HepG2 (cell line): Measurements from ENCODE around the gene ATP2B2. TPM values are rescaled to one million over a fixed set of nuclear protein-coding genes. Genes with fewer than 3 reads are reported as not detected.

Source experiments
- BHLHE40 ChIP-seq: IDR thresholded peaks from 2 replicates; pipeline ENCODE4 v1.6.1; 2011; ENCODE audit warnings: low read length, improper control_type of control experiment
- CHD2 ChIP-seq: IDR thresholded peaks from 2 replicates; pipeline ENCODE4 v1.6.1; 2011; ENCODE audit warnings: low read depth, low read length, improper control_type of control experiment
- CREBL2 ChIP-seq: sonication (generic); formaldehyde crosslinking; IDR thresholded peaks from 2 replicates; pipeline ENCODE4 v1.8.1; 2023; ENCODE audit warnings: missing genetic modification reagents, mild to moderate bottlenecking, borderline replicate concordance
- EP300 ChIP-seq, 3 experiments: sonication (generic) in 1 of 3; formaldehyde crosslinking in 1 of 3; IDR thresholded peaks; 2 replicates each; pipeline versions ENCODE4 v1.5.1 to v1.6.1; 2011 to 2020; ENCODE audit warnings: low read depth in 2 of 3, low read length in 2 of 3, borderline replicate concordance in 1 of 3, improper control_type of control experiment in 1 of 3, mild to moderate bottlenecking in 1 of 3, missing genetic modification reagents in 1 of 3, moderate library complexity in 1 of 3
- FOXP1 ChIP-seq, 2 experiments: fragments of 450-650 bp in 1 of 2; IDR thresholded peaks; 2 replicates each; pipeline ENCODE4 v1.6.1; 2017 to 2018; ENCODE audit warnings: antibody characterized with exemption in 1 of 2
- HOXA5 ChIP-seq: sonication (generic); formaldehyde crosslinking; IDR thresholded peaks from 2 replicates; pipeline ENCODE4 v1.4.0; 2020; ENCODE audit warnings: missing genetic modification reagents
- IKZF1 ChIP-seq: fragments of 450-650 bp; IDR thresholded peaks from 2 replicates; pipeline ENCODE4 v1.7.1; 2016
- MATR3 ChIP-seq: sonication (generic); formaldehyde crosslinking; IDR thresholded peaks from 2 replicates; pipeline ENCODE4 v1.4.0; 2020; ENCODE audit warnings: missing genetic modification reagents
- PHF8 ChIP-seq: sonication (generic); formaldehyde crosslinking; IDR thresholded peaks from 2 replicates; pipeline ENCODE4 v1.5.0; 2020; ENCODE audit warnings: missing genetic modification reagents
- RAD51 ChIP-seq: fragments of 450-650 bp; IDR thresholded peaks from 2 replicates; pipeline ENCODE4 v1.6.1; 2016; ENCODE audit warnings: borderline replicate concordance
- SALL2 ChIP-seq: sonication (generic); formaldehyde crosslinking; IDR thresholded peaks from 2 replicates; pipeline ENCODE4 v1.8.1; 2023; ENCODE audit warnings: mild to moderate bottlenecking, missing genetic modification reagents, inconsistent platforms
- TBX3 ChIP-seq: fragments of 450-650 bp; IDR thresholded peaks from 2 replicates; pipeline ENCODE4 v1.6.1; 2017; ENCODE audit warnings: antibody characterized with exemption, mild to moderate bottlenecking, inconsistent platforms, borderline replicate concordance
- TRIM22 ChIP-seq: fragments of 450-650 bp; IDR thresholded peaks from 2 replicates; pipeline ENCODE4 v1.6.1; 2017
- ZNF121 ChIP-seq: sonication (generic); formaldehyde crosslinking; IDR thresholded peaks from 2 replicates; pipeline ENCODE4 v1.5.0; 2020; ENCODE audit warnings: mild to moderate bottlenecking, missing genetic modification reagents
- ZNF230 ChIP-seq: sonication (generic); formaldehyde crosslinking; IDR thresholded peaks from 2 replicates; pipeline ENCODE4 v1.4.0; 2020; ENCODE audit warnings: mild to moderate bottlenecking, missing genetic modification reagents
- ZNF556 ChIP-seq: sonication (generic); formaldehyde crosslinking; IDR thresholded peaks from 2 replicates; pipeline ENCODE4 v1.4.0; 2020; ENCODE audit warnings: mild to moderate bottlenecking, missing genetic modification reagents, borderline replicate concordance
- ZNF646 ChIP-seq: sonication (generic); formaldehyde crosslinking; IDR thresholded peaks from 2 replicates; pipeline ENCODE4 v1.9.0; 2021; ENCODE audit warnings: mild to moderate bottlenecking, missing genetic modification reagents
- ZNF687 ChIP-seq: sonication (generic); formaldehyde crosslinking; IDR thresholded peaks from 2 replicates; pipeline ENCODE4 v1.5.1; 2020; ENCODE audit warnings: mild to moderate bottlenecking, missing genetic modification reagents, moderate library complexity
- ZNF850 ChIP-seq: sonication (generic); formaldehyde crosslinking; conservative IDR thresholded peaks from 2 replicates; pipeline ENCODE4 v1.9.0; 2021; ENCODE audit warnings: mild to moderate bottlenecking, missing genetic modification reagents
- ZSCAN25 ChIP-seq: sonication (generic); formaldehyde crosslinking; IDR thresholded peaks from 2 replicates; pipeline ENCODE4 v1.8.0; 2022; ENCODE audit warnings: mild to moderate bottlenecking, missing genetic modification reagents
- polyA plus RNA-seq, 8 experiments: library from polyadenylated mRNA; depleted of rRNA in 3 of 8; stranded (reverse) in 7 of 8; unstranded in 1 of 8; fragments of >200 nt; fragmentation: Illumina TruSeq in 4 of 8; extraction: Trizol in 4 of 8; gene quantifications; 2 replicates each; pipeline versions ENCODE4 v1.2.1 to v1.2.3, GENCODE V29; 2011 to 2016; ENCODE audit warnings: low read depth in 4 of 8, missing spikeins in 1 of 8, mixed read lengths in 1 of 8; ENCODE audit not compliant: insufficient read depth in 1 of 8
- total RNA-seq, 5 experiments: library from RNA; depleted of rRNA; stranded (reverse); fragments of >200 nt; fragmentation: Illumina TruSeq; extraction: Trizol; gene quantifications; 2 replicates each; pipeline ENCODE4 v1.2.3, GENCODE V29; 2016; ENCODE audit warnings: low read depth in 1 of 5

Gene ATP2B2
- total and polyA plus RNA-seq, 2 of the 13 experiments (the other 11 are each of a cell fraction or from before 2014, with no cell fraction given) = 1.5 to 2.3 TPM

- TF ChIP-seq ZNF687 (peak; percentile 35; the same call in 1 of the 2 replicates), ZNF230 (no peak), ZNF556 (CRISPR knock-in tag) (no peak; the same call in 1 of the 2 replicates), ZNF850 (CRISPR knock-in tag) (no peak), MATR3 (CRISPR knock-in tag) (no peak), HOXA5 (CRISPR knock-in tag) (no peak), CHD2 (no peak), TBX3 (no peak), CREBL2 (no peak), FOXP1 (IDR thresholded peaks at IDR 0.05) (no peak), FOXP1 (CRISPR knock-in tag; IDR thresholded peaks at IDR 0.05) (no peak; the same call in 1 of the 2 replicates), SALL2 (CRISPR knock-in tag) (no peak), EP300 (IDR thresholded peaks at IDR 0.05; ENCODE audit: low read depth in 2 of 2, low read length in 2 of 2) (peak in 1 of 2 experiments; percentile 54; a peak in 1 of 4 replicates), EP300 (CRISPR knock-in tag; IDR thresholded peaks at IDR 0.05; ENCODE audit: borderline replicate concordance) (no peak), PHF8 (no peak), TRIM22 (no peak), IKZF1 (no peak), RAD51 (no peak), ZNF646 (no peak), BHLHE40 (no peak), ZSCAN25 (CRISPR knock-in tag) (no peak), ZNF121 (CRISPR knock-in tag) (no peak)
These were observed 10.4 kb downstream of the ATP2B2 start (continued) for GRCh38 chr3:10495003-10495402.
